DOHH2 (cell line): Measurements from ENCODE around the gene GDNF.

Experiments
- CTCF ChIP-seq: fragments of 200-600 bp; sonication (generic); IDR thresholded peaks from one replicate; pipeline ENCODE4 v1.5.1; 2014; ENCODE audit warnings: antibody characterized with exemption, mild to moderate bottlenecking, low read depth, low read length; ENCODE audit not compliant: poor library complexity, severe bottlenecking
- EZH2phosphoT487 ChIP-seq: fragments of 200-600 bp; sonication (generic); IDR thresholded peaks from 2 replicates; pipeline ENCODE4 v1.6.1; 2017; ENCODE audit warnings: borderline replicate concordance, mild to moderate bottlenecking, antibody characterized with exemption, low read length, moderate library complexity, mixed read lengths

GRCh38 chr5:37786416-37786815 is 53.4 kb downstream of the GDNF start:
- no peak for TF ChIP-seq CTCF
- TF ChIP-seq EZH2phosphoT487, result no peak
